Esophagus muscularis mucosa (tissue), 3 donors: ENCODE results near the gene ATF7IP.

Experiments used
- CTCF ChIP-seq, 3 experiments: fragments of 200-600 bp in 2 of 3; fragments of 450-650 bp in 1 of 3; sonication (generic) in 2 of 3; IDR thresholded peaks; one replicate each; pipeline ENCODE4 v1.5.1; 2017 to 2019; ENCODE audit warnings: antibody characterized with exemption in 3 of 3, mild to moderate bottlenecking in 2 of 3, moderate library complexity in 1 of 3
- EP300 ChIP-seq: sonication (generic); formaldehyde crosslinking; IDR thresholded peaks from one replicate; pipeline ENCODE4 v1.6.1; 2017; ENCODE audit warnings: antibody characterized with exemption

DNA sequence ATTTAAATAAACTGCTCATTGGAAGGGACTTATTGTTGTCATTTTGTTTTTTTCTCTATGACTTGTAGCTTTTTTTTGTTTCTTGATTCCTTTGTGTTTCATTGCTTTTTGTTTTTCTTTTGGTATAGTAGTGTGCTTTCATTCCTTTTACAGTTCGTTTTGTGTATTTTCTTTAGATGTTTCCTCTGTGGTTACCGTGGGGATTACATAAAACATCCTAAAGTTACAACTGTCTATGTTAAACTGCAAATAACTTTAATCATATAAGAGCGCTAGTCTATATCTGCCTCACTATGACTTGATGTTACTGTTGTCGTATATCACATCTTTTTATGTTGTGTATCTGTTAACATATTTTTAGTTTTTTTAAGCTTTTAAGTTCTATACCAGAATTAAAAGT lies 86.9 kb downstream of the ATF7IP start:
- no peak for TF ChIP-seq CTCF (IDR thresholded peaks at IDR 0.05)
- TF ChIP-seq EP300: no peak
